BJ (cell line): ENCODE measurements around the gene TTC27. TPM values are rescaled to one million over a fixed set of nuclear protein-coding genes. Genes with fewer than 3 reads are reported as not detected.
"Not testable (repeated sequence)": the region's sequence is repeated elsewhere in the genome, so short reads cannot be mapped to it uniquely, and the experiment has no call there.

Experiments
- CTCF ChIA-PET: fragments of 350-600 bp; formaldehyde crosslinking; extraction: SDS; loops from one replicate; lab custom pipeline; 2021; ENCODE audit warnings: antibody characterized with exemption, inconsistent platforms; lab: Yijun Ruan, JAX
- POLR2A ChIA-PET: fragments of 300-600 bp; sonication (Branson Sonifier 250); formaldehyde crosslinking; extraction: SDS; loops from one replicate; lab custom pipeline; 2021; ENCODE audit warnings: antibody characterized with exemption; lab: Charles Lee
- DNase-seq: peaks from one replicate; pipeline ENCODE4 v3.0.0-alpha.2; 2011; ENCODE audit warnings: low read depth
- H3K27me3 ChIP-seq: 2 replicates; pipeline ENCODE4 v1.6.0; 2011; ENCODE audit warnings: low read length; ENCODE audit not compliant: control insufficient read depth, insufficient read depth
- H3K36me3 ChIP-seq: 2 replicates; pipeline ENCODE4 v1.5.1; 2011; ENCODE audit warnings: low read length; ENCODE audit not compliant: control insufficient read depth, insufficient read depth
- H3K4me3 ChIP-seq: 2 replicates; pipeline ENCODE4 v1.5.1; 2011; ENCODE audit warnings: low read depth, mild to moderate bottlenecking, control low read depth, low read length
- CTCF ChIP-seq: IDR thresholded peaks from 2 replicates; pipeline ENCODE4 v1.5.1; 2011; ENCODE audit warnings: low read depth, mild to moderate bottlenecking, control low read depth, inconsistent platforms, low read length, moderate library complexity; ENCODE audit not compliant: insufficient read depth
- polyA plus RNA-seq: library from polyadenylated mRNA; depleted of rRNA; stranded (reverse); fragments of >200 nt; gene quantifications from 2 replicates; pipeline ENCODE4 v1.2.3, GENCODE V29; 2011

TTC27 gene
- polyA plus RNA-seq, 1 experiment = 10.4 TPM

- no peak for TF ChIP-seq CTCF
- Histone ChIP-seq H3K4me3 (no peak overlapping the region), H3K27me3 (no peaks in the 10 kb centered on the region), H3K36me3 (no peaks in the 10 kb centered on the region)
- POLR2A ChIA-PET = no interaction called here
- DNase-seq = no peak
- CTCF ChIA-PET = no interaction called here
Observed at GRCh38 chr2:32841931-32842898, 214.4 kb downstream of the TTC27 start.

GRCh38 chr2:32843699-32844098 is 215.8 kb downstream of the TTC27 start:
- DNase-seq = no peak
- no peaks in the 10 kb centered on the region for H3K27me3 ChIP-seq
- no peak for TF ChIP-seq CTCF
- ChIA-PET POLR2A (no interaction called here), CTCF (no interaction called here)
- no peaks in the 10 kb centered on the region for H3K36me3 ChIP-seq
- H3K4me3 ChIP-seq = no peak overlapping the region

GRCh38 chr2:32844253-32844652 is 216.4 kb downstream of the TTC27 start:
- POLR2A ChIA-PET = no interaction called here
- no peak for TF ChIP-seq CTCF
- CTCF ChIA-PET = no interaction called here
- no peak for DNase-seq
- no peaks in the 10 kb centered on the region for H3K27me3 ChIP-seq
- H3K36me3 ChIP-seq = no peaks in the 10 kb centered on the region
- H3K4me3 ChIP-seq = no peak overlapping the region

GRCh38 chr2:32846274-32846673 is 218.4 kb downstream of the TTC27 start:
- CTCF ChIA-PET = interaction anchor here (0.6 kb wide), 1 partner anchor 64 kb away, joined by 3 read pairs; no protein-coding TSS in a partner anchor
- H3K4me3 ChIP-seq, DNase-seq, H3K36me3 ChIP-seq, H3K27me3 ChIP-seq, POLR2A ChIA-PET: not testable (repeated sequence)

GRCh38 chr2:32847734-32848133 is 219.9 kb downstream of the TTC27 start:
- Histone ChIP-seq H3K36me3 (no peaks in the 10 kb centered on the region), H3K4me3 (no peak overlapping the region), H3K27me3 (no peaks in the 10 kb centered on the region)
- no peak for DNase-seq
- ChIA-PET POLR2A (no interaction called here), CTCF (interaction anchor here (1.5 kb wide), 1 partner anchor 16 kb away, joined by 3 read pairs; no protein-coding TSS in a partner anchor)
- TF ChIP-seq CTCF = no peak
